ENCODE results near the gene POR.

DNA sequence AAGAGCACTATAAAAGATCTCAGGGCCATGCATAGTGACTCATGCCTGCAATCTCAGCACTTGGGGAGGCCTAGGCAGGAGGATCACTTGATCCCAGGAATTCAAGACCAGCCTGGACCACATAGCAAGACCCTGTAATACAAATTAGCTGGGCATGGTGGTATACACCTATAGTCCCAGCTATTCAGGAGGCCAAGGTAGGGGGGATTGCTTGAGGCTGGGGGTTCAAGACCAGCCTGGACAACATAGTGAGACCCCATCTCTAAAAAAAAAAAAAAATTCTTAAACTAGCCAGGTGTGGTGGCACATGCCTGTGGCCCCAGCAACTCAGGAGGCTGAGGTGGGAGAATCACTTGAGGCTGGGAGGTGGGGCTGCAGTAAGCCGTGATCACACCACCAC is 117.0 kb downstream of the POR start:
- no peak for TF ChIP-seq RARB (CRISPR knock-in tag; IDR thresholded peaks at IDR 0.05)
- TF ChIP-seq TCF4 (CRISPR knock-in tag; IDR thresholded peaks at IDR 0.05; ENCODE audit: borderline replicate concordance), result no peak
- TF ChIP-seq BACH2 (CRISPR knock-in tag; IDR thresholded peaks at IDR 0.05; ENCODE audit: borderline replicate concordance), result no peak
- TF ChIP-seq GLIS3 (CRISPR knock-in tag; IDR thresholded peaks at IDR 0.05), result no peak
